CD4-positive, alpha-beta T cell treated with Interleukin-4 for 1 hour (primary cell): ENCODE data around the gene GPR87.

Source experiments
- DNase-seq, 2 donors: peaks; one replicate each; pipeline ENCODE4 v3.0.0-alpha.2; 2020 to 2022

The GPR87 gene

DNA sequence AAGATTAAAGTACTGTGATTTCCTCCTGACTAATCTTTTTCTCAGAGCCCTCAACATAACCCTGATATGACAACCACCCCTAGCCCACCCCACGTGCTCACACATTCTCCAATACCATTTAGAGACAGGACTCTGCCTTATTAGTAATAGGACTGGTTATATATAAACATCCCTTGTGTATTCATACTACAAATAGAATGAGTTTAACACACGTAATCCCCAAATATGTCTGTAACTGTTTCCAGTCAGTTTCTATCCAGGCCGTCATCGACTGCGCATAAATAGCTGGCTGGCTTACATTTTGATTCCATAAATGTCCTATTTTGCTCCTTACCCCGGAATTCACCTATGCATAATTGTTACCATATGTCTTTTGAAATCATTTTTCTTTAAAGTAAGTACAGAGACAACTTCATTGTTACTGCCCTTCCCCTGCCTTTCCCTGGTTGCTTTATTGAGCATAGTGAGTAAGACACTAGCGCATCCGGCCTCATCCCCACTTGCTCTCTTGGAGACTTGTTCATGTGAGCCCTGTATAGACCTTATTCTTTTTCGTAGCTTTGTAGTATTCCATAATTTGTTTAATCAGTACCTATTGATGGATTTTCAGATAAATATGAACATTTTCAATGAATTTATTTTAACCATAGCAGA lies 34.8 kb downstream of the GPR87 start:
- DNase-seq = no peak

GRCh38 chr3:151278230-151278629 lies 38.4 kb downstream of the GPR87 start, which contains the start of gene P2RY14:
P2RY14 (minus strand) TSS chr3:151278542; CDS start chr3:151214316, 64,226 bp downstream.
- DNase-seq = peak in 1 of 2 donors; percentile 37

DNA sequence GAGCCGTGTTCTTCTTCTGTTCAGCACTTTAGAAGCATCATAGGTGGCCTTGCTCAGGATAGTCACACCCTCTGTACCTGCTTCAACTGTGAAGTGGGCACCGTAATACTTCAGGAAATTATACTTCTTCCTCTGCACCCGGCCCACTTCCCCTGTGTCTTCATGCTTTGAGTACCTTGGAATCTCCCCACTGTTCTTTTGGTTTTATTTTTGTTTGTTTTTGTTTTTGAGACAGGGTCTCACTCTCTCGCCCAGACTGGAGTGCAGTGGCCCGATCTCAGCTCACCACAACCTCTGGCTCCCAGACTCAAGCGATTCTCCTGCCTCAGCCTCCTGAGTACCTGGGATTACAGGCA lies 40.0 kb downstream of the GPR87 start:
- DNase-seq = peak; percentile 68 to 76

DNA sequence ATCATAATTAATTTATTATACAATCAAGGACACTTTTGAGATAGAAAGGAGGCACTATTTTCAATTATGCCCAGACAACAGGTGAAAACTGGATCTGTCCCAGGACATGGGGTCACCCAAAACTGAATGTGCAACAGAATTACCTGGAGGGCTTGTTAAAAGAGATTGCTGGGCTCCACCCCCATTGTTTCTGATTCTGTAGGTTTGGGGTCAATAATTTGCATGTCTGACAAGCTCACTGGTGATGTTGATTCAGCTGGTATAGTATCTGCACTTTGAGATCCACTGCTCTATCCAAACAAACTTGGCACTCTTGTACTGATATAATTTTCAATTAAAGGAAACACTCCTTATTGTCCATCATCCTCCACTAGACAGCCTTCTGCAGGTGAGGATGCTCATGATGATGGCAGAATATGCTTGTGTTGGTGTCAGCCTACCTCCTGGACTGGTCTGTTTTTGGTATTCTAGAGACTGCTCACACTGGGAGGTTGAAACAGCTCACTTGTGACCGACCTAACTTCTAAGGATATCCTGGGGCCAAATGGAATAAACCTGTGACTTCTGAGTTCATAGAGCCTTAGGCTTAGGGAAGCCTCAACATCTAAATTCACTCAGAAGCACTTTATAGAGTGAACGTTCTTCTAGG lies 40.5 kb downstream of the GPR87 start:
- peak in 1 of 2 donors; percentile 23 for DNase-seq

DNA sequence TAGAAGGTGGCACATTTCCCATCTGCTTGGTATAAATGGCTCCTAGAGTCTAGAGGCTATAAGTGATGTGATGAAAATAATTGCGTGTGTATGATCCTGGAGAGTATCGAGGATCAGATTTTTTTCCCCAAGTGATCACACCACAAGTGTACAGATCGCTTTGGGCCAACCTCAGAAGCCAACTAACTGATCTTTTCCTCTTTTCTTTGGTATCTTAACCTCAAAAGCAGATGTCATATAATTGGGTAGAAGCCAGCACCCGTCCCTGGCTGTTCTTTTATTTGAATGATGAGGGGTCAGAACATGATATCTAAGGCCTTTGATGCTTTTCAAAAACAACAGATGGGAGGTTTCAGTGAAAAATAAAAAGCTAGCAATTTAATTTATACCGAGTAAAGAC lies 41.5 kb downstream of the GPR87 start:
- DNase-seq = peak in 1 of 2 donors; percentile 34

GRCh38 chr3:151269631-151270030 lies 47.0 kb downstream of the GPR87 start:
- no peak for DNase-seq

- peak; percentile 21 to 42 for DNase-seq
Observed at GRCh38 chr3:151268267-151269235, 48.1 kb downstream of the GPR87 start.

DNA sequence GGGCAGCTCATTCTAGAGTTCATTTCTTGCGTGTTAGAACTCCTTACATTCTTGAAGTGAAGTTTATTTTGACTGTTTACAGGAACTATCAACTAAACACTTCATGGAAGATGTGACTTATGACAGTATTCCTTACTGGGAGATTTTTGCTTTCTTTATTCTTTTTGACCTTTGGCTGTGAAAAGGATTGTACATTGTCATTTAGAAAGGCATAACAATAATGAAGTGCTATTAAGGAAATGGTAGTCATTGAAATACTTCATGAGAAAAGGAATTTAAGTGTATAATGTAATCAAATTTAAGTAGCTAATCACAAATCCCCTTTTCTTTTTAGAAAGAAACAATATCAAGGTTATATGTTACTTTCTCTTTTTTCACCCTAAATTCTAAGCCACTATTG lies 49.6 kb downstream of the GPR87 start:
- DNase-seq = no peak

- DNase-seq = peak; percentile 42 to 90
Observed at GRCh38 chr3:151265866-151266265, 50.8 kb downstream of the GPR87 start.

DNA sequence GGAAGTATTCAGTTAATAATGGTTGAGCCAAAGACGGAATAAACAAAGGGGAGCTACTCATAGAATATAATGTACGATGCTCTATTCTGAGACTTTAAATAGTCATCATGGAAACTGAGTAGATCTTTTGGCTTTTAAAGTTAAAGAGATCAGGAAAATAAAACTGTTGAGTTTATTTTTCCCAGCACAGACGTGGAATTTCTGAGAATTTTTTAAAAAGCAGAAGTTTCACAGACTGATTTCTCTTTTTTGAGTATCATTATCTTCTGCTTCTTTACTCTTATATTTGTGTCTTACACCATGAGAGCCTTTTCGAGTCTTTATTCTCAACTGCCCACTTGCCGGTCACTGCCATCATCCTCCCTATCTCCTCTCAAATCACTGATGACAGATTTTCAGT lies 51.5 kb downstream of the GPR87 start:
- no peak for DNase-seq

- no peak for DNase-seq
Observed at GRCh38 chr3:151264605-151265004, 52.0 kb downstream of the GPR87 start.

DNA sequence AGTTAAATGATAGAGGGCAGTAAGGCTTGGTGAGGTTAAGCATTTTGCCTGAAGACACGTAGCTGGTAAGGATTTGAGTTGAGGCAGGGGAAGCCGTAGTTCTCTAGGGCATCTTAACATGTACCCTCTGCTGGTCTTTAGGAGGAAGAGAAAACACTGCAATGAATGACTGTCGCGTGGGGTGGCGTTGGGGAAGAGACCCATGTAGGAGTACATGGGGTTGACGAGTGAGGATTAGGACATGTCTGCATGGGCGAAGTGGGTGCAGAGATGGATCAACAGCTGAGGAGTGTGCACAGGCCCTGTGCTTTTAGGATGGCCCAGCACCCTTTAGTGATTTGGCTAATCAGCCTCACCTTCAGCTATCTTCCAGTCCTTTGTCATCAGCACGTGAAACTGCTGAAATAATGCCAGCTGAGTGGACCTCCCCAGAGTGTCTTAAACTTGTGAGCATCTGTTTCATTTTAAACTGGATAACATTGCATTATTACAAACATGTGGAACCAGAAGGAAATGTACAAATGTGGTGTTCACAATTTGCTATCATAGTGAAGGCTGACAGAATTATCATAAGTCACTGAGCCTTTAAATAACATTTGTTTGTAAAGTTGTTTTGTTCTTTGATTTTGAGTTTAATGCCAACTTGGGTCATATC lies 53.6 kb downstream of the GPR87 start:
- DNase-seq = no peak

DNA sequence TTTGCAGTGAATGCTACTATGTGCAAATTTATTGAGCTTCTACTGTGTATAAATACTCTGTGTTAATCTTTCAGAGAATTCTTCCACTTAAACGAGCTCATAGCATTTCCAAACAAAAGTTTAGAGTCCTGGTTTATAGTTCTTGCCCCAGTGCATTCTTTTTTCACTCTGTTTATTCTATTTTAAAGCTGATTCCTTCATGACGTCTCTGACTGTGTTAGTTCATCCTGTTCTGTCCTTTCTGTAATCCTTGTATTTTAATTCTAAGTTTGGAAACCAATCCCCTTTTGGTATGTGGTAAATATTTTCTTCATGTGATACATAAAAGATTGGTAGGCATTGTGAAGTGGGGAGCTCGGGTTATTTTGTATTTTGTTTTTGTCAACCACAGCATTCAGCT lies 57.0 kb downstream of the GPR87 start:
- no peak for DNase-seq

- DNase-seq = no peak
Observed at GRCh38 chr3:151256749-151257148, 59.9 kb downstream of the GPR87 start.

- no peak for DNase-seq
Observed at GRCh38 chr3:151248772-151249337, 67.8 kb downstream of the GPR87 start.
